UCSD-AML1 (cell line): Measurements from ENCODE around the gene ADGRL3.
"Not testable (repeated sequence)": the region's sequence is repeated elsewhere in the genome, so short reads cannot be mapped to it uniquely, and the experiment has no call there.

Experiments used
- DNase-seq: peaks from one replicate; lab custom pipeline; 2025; ENCODE audit not compliant: unreplicated experiment; lab: John Stamatoyannopoulos, UW

The ADGRL3 gene

DNA sequence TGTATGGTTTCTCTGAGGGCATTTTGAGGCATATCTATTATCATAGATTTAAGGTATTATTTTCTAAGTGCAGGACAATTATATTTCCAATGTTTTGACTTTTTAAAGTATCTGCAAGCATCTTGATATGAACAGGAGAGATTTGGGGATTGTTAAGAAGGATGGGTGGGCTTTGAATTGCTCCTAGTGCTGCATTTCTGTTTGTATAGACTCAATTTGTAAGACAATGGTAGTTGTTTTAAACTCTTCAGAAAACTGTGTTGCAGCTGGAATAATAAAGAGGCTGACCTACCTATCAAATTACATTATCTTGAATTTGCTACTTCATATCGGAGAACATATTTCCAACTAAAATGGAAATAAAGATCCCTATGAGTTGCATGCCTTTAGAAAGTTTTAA, 570.3 kb downstream of the ADGRL3 start:
- no peak for DNase-seq

DNA sequence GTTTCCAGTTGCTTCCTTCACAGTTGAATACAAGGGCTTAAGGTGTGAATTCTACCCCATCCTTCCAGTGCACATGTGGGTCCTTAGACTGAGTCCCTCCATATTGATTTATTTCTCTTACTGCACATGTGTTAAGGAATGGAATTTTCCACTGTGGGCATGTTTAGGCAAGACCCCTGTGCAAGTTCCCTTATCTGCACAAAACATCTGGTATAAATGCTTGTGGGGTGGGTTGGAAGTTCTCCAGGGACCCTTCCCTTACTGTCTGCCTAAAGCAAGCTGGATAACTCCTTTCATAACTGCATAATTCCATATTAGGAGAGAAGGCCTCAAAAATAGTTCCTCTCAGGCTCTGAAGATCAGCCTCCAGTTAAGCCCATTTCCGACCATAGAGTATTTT, 570.9 kb downstream of the ADGRL3 start:
- peak; percentile 4 for DNase-seq

DNA sequence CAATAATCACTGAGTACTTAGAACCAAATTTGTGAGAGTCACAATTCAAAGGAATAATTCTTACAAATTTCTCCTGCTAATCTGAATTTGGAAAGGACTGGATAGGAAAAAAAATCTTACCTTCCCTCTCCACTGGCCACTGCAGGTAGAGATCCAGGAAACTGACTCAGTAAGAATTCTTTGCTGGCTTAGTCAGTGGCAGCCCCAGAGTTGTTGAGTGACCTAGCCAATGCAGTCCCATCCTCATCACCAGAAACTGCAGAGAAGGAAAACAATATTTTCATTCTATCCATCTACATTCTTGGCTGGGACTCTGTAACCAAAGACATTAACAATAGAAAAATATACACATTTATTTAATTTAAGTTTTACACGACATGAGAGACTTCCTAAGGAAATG, 572.0 kb downstream of the ADGRL3 start:
- no peak for DNase-seq

DNA sequence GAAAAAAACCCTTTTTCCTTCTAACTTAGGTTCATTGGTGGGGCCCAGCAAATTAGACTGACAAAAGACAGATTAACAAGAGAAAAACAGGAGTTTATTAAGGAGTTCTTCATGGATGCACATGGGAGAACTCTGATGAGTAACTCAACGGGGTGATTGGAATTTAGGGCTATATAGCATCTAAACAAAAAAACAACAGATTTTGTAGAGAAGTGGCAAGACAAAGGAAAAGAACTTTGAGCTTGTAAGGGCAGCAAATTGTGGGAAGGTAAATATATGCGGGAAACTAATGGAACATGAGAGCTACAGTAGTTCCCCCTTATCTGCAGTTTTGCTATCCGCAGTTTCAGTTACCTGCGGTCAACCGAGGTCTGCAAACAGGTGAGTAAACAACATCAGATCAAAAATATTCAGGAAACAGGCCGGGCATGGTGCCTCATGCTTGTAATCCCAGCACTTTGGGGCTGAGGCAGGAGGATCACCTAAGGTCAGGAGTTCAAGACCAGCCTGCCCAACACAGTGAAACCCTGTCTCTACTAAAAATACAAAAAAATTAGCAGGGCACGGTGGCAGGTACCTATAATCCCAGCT, 573.6 kb downstream of the ADGRL3 start:
- no peak for DNase-seq

DNA sequence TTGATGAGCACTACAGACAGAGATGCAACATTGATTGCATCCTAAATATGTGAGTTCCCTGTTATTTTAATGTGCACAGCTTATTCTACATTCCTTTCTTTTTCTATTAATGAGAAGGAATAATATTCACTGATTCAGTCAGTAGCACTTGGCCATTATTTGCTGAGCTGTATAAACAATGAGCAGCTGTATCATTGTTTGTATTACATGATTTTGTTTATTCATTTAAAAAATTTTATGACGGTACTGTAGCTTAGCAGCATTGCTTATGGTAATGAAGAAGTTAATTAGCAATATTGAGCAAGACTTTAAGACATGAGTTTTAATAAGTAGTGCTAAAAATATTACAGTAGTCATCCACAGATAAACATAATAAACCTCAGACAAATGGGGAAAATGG, 582.0 kb downstream of the ADGRL3 start:
- no peak for DNase-seq

DNA sequence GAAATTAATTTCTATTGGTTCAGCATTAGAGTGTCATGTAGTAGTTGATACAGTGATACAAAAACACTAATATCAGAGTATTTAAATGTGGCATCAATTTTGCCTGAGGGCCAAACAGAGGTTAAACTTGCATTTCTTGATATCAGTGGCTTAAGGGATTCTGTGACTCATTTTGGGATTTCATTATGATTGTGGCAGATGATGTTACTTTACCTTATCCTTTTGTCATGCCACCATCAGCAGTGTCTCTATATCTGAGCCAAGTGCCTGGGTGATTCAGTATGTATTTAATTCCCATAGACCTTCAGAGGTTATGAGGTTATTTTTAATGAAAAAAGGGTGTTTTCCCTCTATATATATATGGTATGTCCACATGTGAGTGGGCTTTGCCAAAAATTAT, 582.9 kb downstream of the ADGRL3 start:
- no peak for DNase-seq

DNA sequence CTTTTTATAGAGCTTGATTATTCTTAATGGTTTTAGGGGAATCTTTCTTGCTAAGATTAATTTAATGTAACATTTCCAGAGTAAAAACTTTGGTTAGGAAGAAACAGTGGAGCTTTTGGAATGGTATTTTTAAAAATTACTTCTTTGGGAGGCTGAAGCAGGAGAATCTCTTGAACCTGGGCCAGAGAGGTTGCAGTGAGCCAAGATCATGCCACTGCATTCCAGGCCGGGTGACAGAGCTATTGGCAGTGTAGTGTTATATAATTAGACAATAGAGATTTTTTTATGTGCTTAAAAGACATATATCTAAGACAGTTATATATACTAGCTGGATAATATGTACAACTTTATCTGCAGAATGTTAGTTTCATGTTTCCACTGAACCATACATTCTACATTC, 585.6 kb downstream of the ADGRL3 start:
- DNase-seq: no peak

DNA sequence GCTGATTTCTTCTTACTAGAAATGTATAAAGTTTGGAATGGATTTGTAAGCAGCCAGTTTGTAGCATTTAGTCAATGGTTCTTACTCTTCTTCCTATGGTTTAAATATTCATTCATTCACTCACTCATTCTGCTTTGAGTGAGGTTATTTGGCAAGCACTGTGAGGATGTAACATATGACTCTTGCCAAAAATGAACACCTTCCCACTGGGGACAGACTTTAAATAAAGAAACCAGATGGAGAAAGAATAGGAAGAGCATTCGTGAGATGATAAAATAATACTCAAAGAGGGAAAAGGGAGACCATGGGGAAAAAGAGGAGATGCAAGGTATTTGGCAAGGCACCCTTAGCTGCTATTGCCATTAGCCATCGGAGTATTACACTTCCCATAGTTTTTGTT, 586.1 kb downstream of the ADGRL3 start:
- no peak for DNase-seq

DNA sequence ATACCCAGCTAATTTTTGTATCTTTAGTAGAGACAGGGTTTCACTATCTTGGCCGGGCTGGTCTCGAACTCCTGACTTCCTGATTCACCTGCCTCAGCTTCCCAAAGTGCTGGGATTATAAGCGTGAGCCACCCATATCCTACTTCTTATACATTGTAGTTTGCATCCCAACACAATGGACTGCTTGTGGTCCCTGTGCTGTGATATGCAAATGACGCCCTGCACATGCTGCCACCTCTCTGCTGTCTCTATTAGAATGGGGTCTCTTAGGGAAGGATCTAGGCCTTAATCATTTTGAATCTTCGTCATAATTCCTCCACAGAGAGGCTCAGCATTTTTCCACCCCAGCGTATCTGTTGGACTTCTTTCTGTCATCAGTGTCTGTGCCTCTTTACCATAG, 595.9 kb downstream of the ADGRL3 start:
- no peak for DNase-seq

DNA sequence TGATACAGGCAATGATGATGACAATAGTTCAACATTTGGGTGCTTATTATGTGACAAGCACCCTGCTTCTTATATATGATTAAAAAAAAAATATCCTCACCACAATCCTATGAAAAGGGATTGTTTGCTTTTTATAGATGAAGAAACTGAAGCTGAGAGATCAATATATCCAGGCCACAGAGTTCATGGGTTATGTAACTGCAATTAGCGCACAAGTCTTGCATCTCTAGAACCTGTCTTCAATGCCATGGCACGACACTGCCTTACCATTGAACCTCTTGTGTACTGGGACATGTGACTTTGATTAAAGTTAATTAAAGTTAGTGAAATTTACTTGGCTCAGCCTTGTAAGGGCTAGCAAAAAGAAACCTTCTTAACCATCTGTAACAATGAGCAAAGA, 599.7 kb downstream of the ADGRL3 start:
- DNase-seq: no peak

DNA sequence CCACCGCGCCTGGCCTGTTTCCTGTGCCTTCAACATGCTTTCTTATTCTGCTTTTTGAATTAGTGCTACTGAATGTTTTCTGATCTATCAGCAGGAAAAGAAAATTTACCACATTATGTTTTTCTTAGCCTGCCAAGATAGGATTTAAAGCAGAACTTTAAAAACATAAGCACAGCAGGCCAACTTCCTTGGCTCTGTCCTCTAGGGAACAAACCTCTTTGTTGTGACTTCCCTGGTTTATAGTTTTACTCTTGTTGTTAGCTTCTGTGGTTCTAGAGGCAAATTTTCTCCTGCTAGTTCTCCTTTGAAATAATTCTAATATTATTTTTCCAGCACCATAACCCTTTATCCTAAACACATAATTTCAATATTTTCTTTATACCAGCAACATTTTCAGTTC, 605.1 kb downstream of the ADGRL3 start:
- DNase-seq: no peak

DNA sequence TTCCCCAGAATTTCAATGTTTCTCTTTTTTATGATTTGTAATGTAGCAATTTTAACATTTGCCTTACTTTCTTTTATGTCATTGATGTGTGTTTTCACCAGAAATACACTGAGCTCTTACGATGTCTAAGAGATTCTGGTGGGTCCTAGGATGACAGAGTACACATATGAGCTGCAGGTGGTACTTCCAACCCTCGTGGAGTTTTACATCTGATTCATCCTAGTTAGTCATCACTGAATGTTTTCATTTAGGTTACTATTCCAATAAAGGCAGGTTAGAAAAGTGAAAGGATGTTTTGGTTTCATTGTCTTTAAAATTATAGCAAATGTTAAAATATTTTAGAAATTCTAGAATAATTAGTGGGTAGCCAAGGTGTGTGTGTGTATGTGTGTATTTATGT, 605.9 kb downstream of the ADGRL3 start:
- DNase-seq: no peak

DNA sequence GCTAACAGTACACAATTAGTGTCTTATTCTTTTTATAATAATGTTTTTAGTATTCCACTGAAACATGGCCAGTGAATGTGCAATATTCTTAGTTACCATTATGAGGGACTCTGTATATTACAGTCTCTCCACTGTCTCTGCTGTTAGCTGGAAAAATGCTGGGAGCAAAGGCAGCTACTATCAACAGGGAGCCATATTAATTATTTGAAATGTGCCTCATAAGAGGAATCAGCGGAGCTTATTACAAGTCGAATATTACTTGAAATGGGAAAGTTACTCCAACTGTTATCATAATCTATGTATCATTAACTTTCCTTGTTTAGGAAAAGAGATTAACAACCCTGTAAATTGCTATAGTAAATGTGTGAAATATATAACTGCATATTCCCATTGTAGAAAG, 612.0 kb downstream of the ADGRL3 start:
- no peak for DNase-seq

DNA sequence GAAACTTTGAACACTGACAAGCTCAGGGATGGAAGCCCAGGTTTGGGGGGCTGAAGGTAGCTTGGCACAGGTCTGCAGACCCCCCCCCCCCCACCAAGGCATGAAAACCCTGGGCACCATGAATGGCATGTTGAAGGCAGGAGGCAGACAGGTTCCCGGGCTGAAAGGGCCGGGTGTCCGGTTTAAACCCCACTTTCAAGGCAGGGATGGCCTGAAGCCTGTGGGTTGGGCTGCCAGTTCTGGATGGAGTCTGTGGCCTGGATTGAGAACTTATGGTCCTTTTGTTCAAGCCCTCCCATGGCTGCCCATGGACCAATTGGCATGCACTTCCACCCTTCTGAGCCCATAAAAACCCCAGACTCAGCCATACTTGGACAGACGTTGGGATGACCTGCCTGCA, 616.9 kb downstream of the ADGRL3 start:
- no peak for DNase-seq

DNA sequence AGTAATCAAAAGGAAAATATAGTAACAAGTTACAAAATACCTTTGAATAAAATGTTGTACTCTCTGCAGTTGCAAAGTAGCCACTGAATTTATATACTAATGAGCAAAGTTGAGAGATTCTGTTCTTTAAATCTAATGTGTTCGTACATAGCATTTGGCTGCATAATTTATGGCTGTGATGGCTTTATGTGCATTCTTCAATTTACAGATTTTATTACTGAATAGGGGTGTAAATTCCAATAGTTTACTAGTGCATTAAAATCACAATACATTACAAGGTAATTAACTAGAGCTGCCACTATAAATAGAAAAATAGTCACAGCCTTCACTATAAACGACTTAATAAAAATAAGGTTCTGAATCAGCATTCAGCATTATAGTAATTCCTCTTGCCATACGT, 620.0 kb downstream of the ADGRL3 start:
- DNase-seq: no peak

DNA sequence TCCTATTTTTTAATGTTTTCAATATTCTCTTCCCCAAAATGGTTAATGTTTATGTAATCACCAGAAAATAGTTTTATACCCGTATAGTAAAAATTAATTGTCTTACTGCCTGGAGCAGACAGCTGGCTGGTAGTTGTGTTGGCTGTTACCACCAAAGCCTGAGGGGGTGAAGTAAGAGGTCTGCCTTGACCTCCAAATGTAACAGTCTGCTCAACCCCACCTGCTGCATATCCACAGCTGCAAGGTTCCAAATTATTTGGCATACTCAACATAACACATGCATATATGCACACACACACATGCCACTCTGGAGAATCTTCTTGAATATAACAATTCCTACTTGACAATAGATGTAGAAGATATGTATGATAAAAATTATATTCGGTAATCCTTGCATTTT, 624.3 kb downstream of the ADGRL3 start:
- no peak for DNase-seq

DNA sequence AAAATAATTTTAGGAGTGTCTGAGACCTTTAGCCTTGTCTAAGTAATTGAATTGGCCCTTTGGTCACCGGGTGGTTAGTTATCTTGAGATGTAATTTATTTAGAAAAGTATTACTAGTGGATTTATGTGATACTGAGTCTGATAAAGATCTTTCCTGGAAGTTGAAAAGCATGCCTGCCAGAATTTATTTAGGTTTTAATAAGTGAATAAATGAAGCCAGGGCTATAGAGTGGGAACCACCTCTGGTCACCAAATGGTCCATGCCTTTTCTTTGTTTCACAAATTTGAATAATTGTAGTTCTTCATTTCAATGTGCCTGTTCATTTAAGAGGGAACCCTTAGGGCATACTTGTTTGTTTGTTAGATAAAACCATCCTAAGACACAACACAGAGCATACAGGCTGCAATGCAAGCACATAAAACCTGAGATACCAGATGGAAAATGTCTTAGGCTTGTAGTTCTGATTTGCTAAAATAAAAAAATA, 627.8 kb downstream of the ADGRL3 start:
- no peak for DNase-seq

DNA sequence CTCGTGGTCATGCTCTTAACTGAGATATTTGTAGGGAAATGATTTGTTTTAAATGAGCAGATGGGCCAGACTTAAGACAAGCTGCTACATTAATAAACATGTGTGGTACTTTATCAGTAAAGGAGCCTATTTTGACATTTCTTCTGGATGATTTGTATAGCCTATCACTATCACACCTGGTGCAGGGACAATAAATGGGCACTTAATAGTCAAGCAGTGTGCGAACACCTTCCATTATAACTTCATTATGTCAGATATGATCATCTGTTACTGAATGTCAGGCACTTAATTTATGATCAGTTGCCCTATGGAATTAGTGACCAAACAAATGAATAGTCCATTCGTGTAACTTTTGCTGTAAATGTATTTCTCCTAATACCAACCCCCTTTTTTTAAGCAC, 628.8 kb downstream of the ADGRL3 start:
- no peak for DNase-seq

DNA sequence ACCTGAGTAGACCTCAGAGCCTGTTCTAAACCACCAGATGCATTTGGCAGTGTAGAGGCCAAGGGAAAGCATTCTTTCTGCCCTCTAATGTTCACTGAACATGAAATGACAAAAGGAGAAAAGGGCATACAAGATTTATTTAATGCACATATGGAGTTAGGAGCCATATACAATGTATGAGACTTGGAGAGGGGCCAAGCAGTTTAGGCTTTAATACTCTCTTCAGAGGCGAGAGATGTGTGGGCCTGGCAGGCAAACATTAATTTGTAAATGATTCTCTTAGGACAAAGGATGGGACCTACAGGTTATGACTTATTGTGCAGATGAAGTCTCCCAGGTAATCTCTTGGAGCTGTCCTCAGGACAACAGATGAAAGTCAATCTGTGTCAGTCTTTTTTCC, 631.9 kb downstream of the ADGRL3 start:
- no peak for DNase-seq

DNA sequence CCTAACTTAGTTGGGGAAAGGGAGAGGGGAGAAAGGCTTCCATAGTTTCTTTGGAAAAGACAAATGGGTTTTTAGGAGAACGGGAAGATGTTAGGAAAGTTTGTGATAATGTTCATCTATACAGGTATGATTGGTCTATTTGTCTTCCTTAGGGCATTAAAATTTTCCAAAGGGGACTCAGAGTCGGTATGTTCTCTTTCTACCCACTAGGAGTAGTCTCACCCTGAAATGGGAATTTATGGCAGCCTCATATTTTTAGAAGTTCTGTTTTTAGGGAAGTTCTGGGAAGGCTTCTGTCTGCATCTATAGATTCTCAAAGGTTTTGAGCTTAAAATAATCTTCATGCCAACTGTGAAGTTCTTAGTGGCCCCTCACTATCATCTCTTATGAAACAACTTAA, 637.3 kb downstream of the ADGRL3 start:
- DNase-seq: no peak

DNA sequence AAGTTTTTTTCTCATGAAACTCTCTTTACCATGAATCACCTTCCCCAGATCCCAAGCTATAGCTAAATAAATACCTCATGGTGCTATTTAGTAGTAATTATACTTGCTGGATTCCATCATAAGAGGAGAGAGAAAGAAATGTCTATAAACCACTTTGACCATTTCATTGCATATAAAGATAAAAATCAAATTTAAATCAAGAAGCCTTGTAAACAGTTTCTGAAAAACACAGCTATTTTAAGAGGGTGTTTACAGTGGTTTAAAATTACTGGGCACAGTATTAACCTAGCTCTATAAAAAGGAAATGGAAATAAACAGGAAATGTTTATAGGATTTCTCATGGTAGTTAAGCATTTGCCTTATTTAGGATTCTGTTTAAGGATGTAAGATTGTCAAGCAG, 637.9 kb downstream of the ADGRL3 start:
- no peak for DNase-seq

DNA sequence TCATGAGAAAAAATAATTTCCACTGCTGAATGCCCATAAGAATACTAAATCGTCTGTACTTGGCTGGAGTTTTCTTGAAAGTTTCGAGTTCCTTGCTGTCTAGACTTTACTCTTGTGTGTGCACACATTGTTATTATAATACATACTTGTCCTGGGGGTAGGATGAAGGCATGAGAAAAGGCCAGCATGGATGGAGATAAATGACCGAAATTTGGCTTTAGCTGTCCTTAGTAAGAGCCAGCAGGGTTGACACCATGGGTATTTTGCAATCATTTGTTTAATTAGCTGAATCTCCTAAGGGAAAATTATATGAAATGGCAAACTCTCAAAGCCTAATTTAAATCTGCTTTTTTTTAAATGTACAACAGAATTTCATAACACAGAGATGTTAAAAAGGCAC, 641.6 kb downstream of the ADGRL3 start:
- DNase-seq: no peak

DNA sequence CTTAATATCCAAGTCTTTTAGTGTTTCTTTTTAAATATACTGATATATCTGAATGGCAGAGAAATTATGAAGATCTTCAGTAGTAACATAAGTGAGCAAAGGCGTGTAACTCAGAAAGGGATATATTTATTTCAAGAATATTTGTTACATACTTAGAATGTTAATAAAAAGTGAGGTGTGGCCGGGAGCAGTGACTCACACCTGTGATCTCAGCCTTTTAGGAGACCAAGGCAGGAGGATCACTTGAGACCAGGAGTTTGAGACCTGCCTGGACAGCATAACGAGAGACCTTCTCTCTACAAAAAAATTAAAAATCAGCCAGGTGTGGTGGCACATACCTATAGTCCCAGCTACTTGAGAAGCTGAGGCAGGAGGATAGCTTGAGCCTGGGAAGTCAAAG, 651.0 kb downstream of the ADGRL3 start:
- DNase-seq: no peak

DNA sequence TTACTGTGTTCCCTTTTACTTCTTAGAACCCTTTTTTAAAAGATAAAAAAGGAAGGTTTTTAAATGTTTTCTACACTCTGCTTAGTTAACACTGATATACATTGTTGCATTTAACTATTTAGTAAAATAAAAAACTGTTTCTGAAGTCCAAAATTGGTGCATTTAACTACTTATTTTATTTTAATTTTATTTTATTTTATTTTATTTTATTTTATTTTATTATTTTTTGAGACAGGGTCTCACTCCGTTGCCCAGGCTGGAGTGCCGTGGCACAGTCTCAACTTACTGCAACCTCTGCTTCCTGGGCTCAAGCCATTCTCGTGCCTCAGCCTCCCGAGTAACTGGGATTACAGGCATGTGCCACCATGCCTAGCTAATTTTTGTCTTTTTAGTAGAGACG, 652.0 kb downstream of the ADGRL3 start:
- DNase-seq: not testable (repeated sequence)
